Liver (tissue), 9 donors: ENCODE results near the gene PDE4B. TPM values are rescaled to one million over a fixed set of nuclear protein-coding genes. Genes with fewer than 3 reads are reported as not detected.

Source experiments
- DNase-seq: peaks from one replicate; pipeline ENCODE4 v3.0.0-alpha.2; 2017; ENCODE audit warnings: low spot score
- H3K27ac ChIP-seq, 2 donors: one replicate each; pipeline ENCODE4 v1.7.0; 2013; ENCODE audit warnings: inconsistent platforms in 2 of 2, low read length in 2 of 2, control low read depth in 1 of 2, low read depth in 1 of 2, mild to moderate bottlenecking in 1 of 2
- H3K27me3 ChIP-seq, 4 donors: one replicate each; pipeline versions ENCODE4 v1.6.1 to v1.7.0; 2013; ENCODE audit warnings: low read length in 3 of 4, inconsistent platforms in 1 of 4, mild to moderate bottlenecking in 1 of 4, moderate library complexity in 1 of 4; ENCODE audit not compliant: control insufficient read depth in 4 of 4, insufficient read depth in 4 of 4
- H3K36me3 ChIP-seq, 4 donors: one replicate each; pipeline versions ENCODE4 v1.6.1 to v1.7.0; 2013; ENCODE audit warnings: low read length in 3 of 4, mild to moderate bottlenecking in 3 of 4, low read depth in 1 of 4, moderate library complexity in 1 of 4; ENCODE audit not compliant: control insufficient read depth in 4 of 4, insufficient read depth in 3 of 4
- H3K4me1 ChIP-seq, 4 donors: one replicate each; pipeline versions ENCODE4 v1.6.1 to v1.7.0; 2013; ENCODE audit warnings: low read length in 3 of 4, mild to moderate bottlenecking in 3 of 4, moderate library complexity in 1 of 4; ENCODE audit not compliant: control insufficient read depth in 4 of 4, insufficient read depth in 4 of 4
- H3K4me3 ChIP-seq, 3 donors: one replicate each; pipeline versions ENCODE4 v1.6.1 to v1.7.0; 2013; ENCODE audit warnings: low read length in 3 of 3, control low read depth in 1 of 3, low read depth in 1 of 3, mild to moderate bottlenecking in 1 of 3
- H3K9ac ChIP-seq, 2 donors: one replicate each; pipeline ENCODE4 v1.7.0; 2013; ENCODE audit warnings: low read length in 2 of 2, mild to moderate bottlenecking in 2 of 2, moderate library complexity in 2 of 2, control low read depth in 1 of 2, low read depth in 1 of 2
- H3K9me3 ChIP-seq, 4 donors: one replicate each; pipeline versions ENCODE4 v1.6.1 to v1.7.0; 2013; ENCODE audit warnings: low read length in 3 of 4; ENCODE audit not compliant: control insufficient read depth in 4 of 4
- CTCF ChIP-seq: fragments of 150-350 bp; IDR thresholded peaks from 2 replicates; pipeline ENCODE4 v1.5.1; 2017; ENCODE audit warnings: improper control_type of control experiment, low read depth, low read length; ENCODE audit not compliant: missing input control
- EGR1 ChIP-seq, 2 donors: IDR thresholded peaks; 2 replicates each; pipeline ENCODE4 v1.6.1; 2016 to 2018; ENCODE audit warnings: antibody characterized with exemption in 2 of 2, low read depth in 2 of 2
- FOXA1 ChIP-seq: IDR thresholded peaks from 2 replicates; pipeline ENCODE4 v1.6.1; 2016; ENCODE audit warnings: antibody characterized with exemption
- FOXA2 ChIP-seq: IDR thresholded peaks from 2 replicates; pipeline ENCODE4 v1.6.1; 2016; ENCODE audit warnings: antibody characterized with exemption
- GABPA ChIP-seq, 2 donors: IDR thresholded peaks in 1 of 2; conservative IDR thresholded peaks in 1 of 2; 2 replicates each; pipeline ENCODE4 v1.6.1; 2016; ENCODE audit warnings: antibody characterized with exemption in 2 of 2, mild to moderate bottlenecking in 1 of 2, moderate library complexity in 1 of 2
- HNF4A ChIP-seq, 2 donors: conservative IDR thresholded peaks; 2 replicates each; pipeline ENCODE4 v1.6.1; 2016; ENCODE audit warnings: antibody characterized with exemption in 2 of 2, mild to moderate bottlenecking in 2 of 2
- HNF4G ChIP-seq: IDR thresholded peaks from 2 replicates; pipeline ENCODE4 v1.6.1; 2016; ENCODE audit warnings: antibody characterized with exemption
- JUND ChIP-seq, 2 donors: IDR thresholded peaks; 2 replicates each; pipeline ENCODE4 v1.6.1; 2016; ENCODE audit warnings: antibody characterized with exemption in 2 of 2
- MAX ChIP-seq: IDR thresholded peaks from 2 replicates; pipeline ENCODE4 v1.6.1; 2016; ENCODE audit warnings: antibody characterized with exemption
- NR2F2 ChIP-seq: IDR thresholded peaks from 2 replicates; pipeline ENCODE4 v1.6.1; 2016; ENCODE audit warnings: antibody characterized with exemption
- RAD21 ChIP-seq, 2 donors: IDR thresholded peaks; 2 replicates each; pipeline ENCODE4 v1.6.1; 2016; ENCODE audit warnings: antibody characterized with exemption in 2 of 2, mild to moderate bottlenecking in 2 of 2
- RXRA ChIP-seq, 2 donors: IDR thresholded peaks; 2 replicates each; pipeline ENCODE4 v1.6.1; 2017 to 2018; ENCODE audit warnings: antibody characterized with exemption in 2 of 2, mild to moderate bottlenecking in 1 of 2
- SP1 ChIP-seq: IDR thresholded peaks from 2 replicates; pipeline ENCODE4 v1.6.1; 2018; ENCODE audit warnings: antibody characterized with exemption, mild to moderate bottlenecking
- TAF1 ChIP-seq: conservative IDR thresholded peaks from 2 replicates; pipeline ENCODE4 v1.6.1; 2016; ENCODE audit warnings: antibody characterized with exemption, mild to moderate bottlenecking
- YY1 ChIP-seq: IDR thresholded peaks from 2 replicates; pipeline ENCODE4 v1.6.1; 2016; ENCODE audit warnings: antibody characterized with exemption, mild to moderate bottlenecking
- ZBTB33 ChIP-seq: IDR thresholded peaks from 2 replicates; pipeline ENCODE4 v1.6.1; 2016; ENCODE audit warnings: antibody characterized with exemption
- WGBS: extraction: QIAGEN DNeasy Blood & Tissue Kit; methylation state at CpG from one replicate; pipeline ENCODE4 v1.1.7; 2013; 5-methylcytosine and 5-hydroxymethylcytosine counted together
- polyA plus RNA-seq, 2 donors: library from polyadenylated mRNA; stranded (reverse) in 1 of 2; unstranded in 1 of 2; fragments of 200-250 nt in 1 of 2; fragments of >200 nt in 1 of 2; fragmentation: Nextera tagmentation in 1 of 2; extraction: Ambion mirVana in 1 of 2; gene quantifications; one replicate each; pipeline versions ENCODE4 v1.2.1 to v1.2.3, GENCODE V29; 2013 to 2015
- total RNA-seq, 2 donors: library from RNA; depleted of rRNA; stranded (reverse); fragments of >200 nt; gene quantifications; one replicate each; pipeline ENCODE4 v1.2.3, GENCODE V29; 2014
- TF ChIP-seq, protein P1 (sequence below): IDR thresholded peaks from 2 replicates; pipeline ENCODE4 v1.6.1; 2016; ENCODE audit warnings: antibody characterized with exemption, mild to moderate bottlenecking
- TF ChIP-seq, protein P2 (sequence below): IDR thresholded peaks from 2 replicates; pipeline ENCODE4 v1.6.1; 2016; ENCODE audit warnings: antibody characterized with exemption
- donor health status: healthy.
- donor health status: healthy.
- donor health status: healthy.
- donor health status: healthy.
- donor health status: healthy.

PDE4B gene
- total and polyA plus RNA-seq, 4 donors, result 1.9 to 3.9 (median 2.7) TPM

DNA sequence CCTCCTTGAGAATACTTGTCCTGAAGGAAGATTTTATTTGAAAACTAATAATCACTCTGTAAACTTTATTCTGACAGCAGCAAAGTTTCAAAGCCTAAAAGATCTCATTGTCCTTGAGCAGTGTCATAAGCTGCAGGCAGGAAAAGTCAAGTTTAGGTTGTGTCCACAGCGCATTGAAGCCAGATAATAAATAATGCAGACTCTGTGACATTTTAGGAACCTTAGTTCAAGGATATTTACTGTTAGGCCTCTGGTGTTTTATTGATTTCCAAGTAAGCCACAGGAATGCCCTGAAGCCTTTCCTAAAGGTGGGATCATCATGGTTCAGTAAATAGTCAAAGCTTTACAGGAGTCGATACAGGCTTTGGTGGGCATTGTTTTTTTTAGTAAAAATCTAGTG is 384.8 kb downstream of the PDE4B start:
- H3K4me1 ChIP-seq, result no peaks in the 10 kb centered on the region
- no peaks in the 10 kb centered on the region for H3K9me3 ChIP-seq
- no peak overlapping the region for H3K27ac ChIP-seq
- H3K4me3 ChIP-seq, result no peak overlapping the region
- no peak for DNase-seq
- WGBS, result 54% methylated on average over 2 of the region's 2 CpGs
- no peaks in the 10 kb centered on the region for H3K27me3 ChIP-seq
- H3K9ac ChIP-seq, result no peak overlapping the region
- H3K36me3 ChIP-seq, result no peaks in the 10 kb centered on the region
- TF ChIP-seq TAF1 (no peak), MAX (no peak), HNF4G (no peak), JUND (IDR thresholded peaks at IDR 0.05) (no peak), FOXA2 (no peak), ZBTB33 (no peak), NR2F2 (no peak), EGR1 (IDR thresholded peaks at IDR 0.05; ENCODE audit: low read depth in 2 of 2) (no peak), CTCF (no peak), YY1 (no peak)
- TF ChIP-seq, protein P1, sequence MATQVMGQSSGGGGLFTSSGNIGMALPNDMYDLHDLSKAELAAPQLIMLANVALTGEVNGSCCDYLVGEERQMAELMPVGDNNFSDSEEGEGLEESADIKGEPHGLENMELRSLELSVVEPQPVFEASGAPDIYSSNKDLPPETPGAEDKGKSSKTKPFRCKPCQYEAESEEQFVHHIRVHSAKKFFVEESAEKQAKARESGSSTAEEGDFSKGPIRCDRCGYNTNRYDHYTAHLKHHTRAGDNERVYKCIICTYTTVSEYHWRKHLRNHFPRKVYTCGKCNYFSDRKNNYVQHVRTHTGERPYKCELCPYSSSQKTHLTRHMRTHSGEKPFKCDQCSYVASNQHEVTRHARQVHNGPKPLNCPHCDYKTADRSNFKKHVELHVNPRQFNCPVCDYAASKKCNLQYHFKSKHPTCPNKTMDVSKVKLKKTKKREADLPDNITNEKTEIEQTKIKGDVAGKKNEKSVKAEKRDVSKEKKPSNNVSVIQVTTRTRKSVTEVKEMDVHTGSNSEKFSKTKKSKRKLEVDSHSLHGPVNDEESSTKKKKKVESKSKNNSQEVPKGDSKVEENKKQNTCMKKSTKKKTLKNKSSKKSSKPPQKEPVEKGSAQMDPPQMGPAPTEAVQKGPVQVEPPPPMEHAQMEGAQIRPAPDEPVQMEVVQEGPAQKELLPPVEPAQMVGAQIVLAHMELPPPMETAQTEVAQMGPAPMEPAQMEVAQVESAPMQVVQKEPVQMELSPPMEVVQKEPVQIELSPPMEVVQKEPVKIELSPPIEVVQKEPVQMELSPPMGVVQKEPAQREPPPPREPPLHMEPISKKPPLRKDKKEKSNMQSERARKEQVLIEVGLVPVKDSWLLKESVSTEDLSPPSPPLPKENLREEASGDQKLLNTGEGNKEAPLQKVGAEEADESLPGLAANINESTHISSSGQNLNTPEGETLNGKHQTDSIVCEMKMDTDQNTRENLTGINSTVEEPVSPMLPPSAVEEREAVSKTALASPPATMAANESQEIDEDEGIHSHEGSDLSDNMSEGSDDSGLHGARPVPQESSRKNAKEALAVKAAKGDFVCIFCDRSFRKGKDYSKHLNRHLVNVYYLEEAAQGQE, result no peak

DNA sequence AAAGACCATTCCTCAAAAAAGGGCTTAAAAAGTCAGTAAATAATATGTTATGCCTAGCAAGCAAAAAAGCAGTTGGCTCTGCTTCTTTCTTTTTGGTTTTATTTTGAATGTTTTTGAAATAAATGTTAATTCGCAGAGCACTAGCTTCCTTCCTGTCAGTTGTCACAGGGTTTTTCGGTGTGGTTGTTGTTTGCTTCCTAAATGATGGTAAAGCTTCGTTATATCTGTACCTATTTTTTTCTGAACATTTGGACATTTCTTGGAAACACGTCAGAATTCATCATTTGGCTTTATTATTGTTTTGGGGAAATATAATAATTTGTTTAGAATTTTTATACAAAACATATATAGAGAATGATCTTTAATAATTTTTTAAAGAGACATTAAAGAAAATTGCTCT is 389.3 kb downstream of the PDE4B start:
- no peaks in the 10 kb centered on the region for H3K36me3 ChIP-seq
- no peaks in the 10 kb centered on the region for H3K4me1 ChIP-seq
- TF ChIP-seq TAF1 (no peak), HNF4A (conservative IDR thresholded peaks at IDR 0.05) (no peak), JUND (IDR thresholded peaks at IDR 0.05) (no peak), HNF4G (no peak), MAX (no peak), GABPA (IDR thresholded peaks at IDR 0.05 in 1 of 2, conservative IDR thresholded peaks at IDR 0.05 in 1 of 2) (no peak), SP1 (no peak), RAD21 (IDR thresholded peaks at IDR 0.05) (no peak), FOXA1 (no peak), EGR1 (IDR thresholded peaks at IDR 0.05; ENCODE audit: low read depth in 2 of 2) (no peak), RXRA (IDR thresholded peaks at IDR 0.05) (no peak)
- TF ChIP-seq, protein P2, sequence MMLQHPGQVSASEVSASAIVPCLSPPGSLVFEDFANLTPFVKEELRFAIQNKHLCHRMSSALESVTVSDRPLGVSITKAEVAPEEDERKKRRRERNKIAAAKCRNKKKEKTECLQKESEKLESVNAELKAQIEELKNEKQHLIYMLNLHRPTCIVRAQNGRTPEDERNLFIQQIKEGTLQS, result no peak
- H3K4me3 ChIP-seq, result no peak overlapping the region
- no peaks in the 10 kb centered on the region for H3K9me3 ChIP-seq
- no peak overlapping the region for H3K27ac ChIP-seq
- DNase-seq, result no peak
- WGBS, result 62% methylated on average over 4 of the region's 4 CpGs
- H3K9ac ChIP-seq, result no peak overlapping the region
- peaks cover 0 to 2% (median 0%) of the 10 kb centered on the region in 4 donors for H3K27me3 ChIP-seq
